HFF-Myc (cell line): ENCODE data around the gene AFF3.

Experiments used
- DNase-seq: peaks from one replicate; pipeline ENCODE4 v3.0.0-alpha.2; 2011; ENCODE audit warnings: low read depth; ENCODE audit errors: extremely low read depth
- H3K4me3 ChIP-seq: replicated peaks from 2 replicates; pipeline ENCODE4 v1.5.1; 2011; ENCODE audit warnings: low read depth, mild to moderate bottlenecking, control low read depth, low read length
- TF ChIP-seq, protein P1 (sequence below): IDR thresholded peaks from 2 replicates; pipeline ENCODE4 v1.5.1; 2012; ENCODE audit warnings: mild to moderate bottlenecking, low read depth, low read length, control low read depth; ENCODE audit errors: missing control alignments

AFF3 gene

DNA sequence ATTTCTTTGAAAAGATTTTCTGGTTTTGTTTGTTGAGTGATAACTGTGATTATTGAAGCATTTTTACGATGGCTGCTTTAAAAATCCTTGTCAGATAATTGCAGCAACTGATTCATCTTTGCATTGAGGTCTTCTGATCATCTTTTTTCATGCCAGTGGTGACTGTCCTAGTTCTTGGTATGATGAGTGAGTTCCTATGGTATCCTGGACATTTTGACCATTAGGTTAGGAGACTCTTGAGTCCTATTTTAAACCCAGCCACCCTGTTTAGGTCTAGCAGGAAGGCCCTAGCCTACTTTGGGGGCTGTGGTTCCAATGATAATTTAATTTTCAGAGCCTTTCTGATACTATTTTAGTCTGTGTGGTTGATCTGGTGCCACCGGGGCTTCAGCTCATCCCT, 579.9 kb downstream of the AFF3 start:
- TF ChIP-seq, protein P1, sequence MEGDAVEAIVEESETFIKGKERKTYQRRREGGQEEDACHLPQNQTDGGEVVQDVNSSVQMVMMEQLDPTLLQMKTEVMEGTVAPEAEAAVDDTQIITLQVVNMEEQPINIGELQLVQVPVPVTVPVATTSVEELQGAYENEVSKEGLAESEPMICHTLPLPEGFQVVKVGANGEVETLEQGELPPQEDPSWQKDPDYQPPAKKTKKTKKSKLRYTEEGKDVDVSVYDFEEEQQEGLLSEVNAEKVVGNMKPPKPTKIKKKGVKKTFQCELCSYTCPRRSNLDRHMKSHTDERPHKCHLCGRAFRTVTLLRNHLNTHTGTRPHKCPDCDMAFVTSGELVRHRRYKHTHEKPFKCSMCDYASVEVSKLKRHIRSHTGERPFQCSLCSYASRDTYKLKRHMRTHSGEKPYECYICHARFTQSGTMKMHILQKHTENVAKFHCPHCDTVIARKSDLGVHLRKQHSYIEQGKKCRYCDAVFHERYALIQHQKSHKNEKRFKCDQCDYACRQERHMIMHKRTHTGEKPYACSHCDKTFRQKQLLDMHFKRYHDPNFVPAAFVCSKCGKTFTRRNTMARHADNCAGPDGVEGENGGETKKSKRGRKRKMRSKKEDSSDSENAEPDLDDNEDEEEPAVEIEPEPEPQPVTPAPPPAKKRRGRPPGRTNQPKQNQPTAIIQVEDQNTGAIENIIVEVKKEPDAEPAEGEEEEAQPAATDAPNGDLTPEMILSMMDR = no peak
- no peak for DNase-seq
- H3K4me3 ChIP-seq = no peak overlapping the region

DNA sequence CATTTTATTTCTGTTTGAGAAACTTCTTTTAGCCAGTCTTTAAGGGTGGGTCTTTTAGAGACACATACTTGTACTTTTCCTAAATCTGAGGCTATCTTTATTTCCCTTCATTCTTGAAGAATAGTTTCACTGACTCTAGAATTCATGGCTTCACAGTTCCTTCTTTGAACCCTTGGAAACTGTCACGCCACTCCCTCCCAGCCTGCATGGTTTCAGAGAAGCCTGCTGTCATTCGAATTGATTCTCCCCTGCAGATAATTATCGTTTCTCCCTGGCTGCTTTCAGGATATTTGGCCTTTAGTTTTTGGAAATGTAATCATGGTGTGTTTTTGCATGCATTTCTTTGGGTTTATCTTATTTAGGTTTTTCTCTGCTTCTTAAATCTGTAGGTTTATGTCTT, 580.6 kb downstream of the AFF3 start:
- no peak for DNase-seq
- no peak overlapping the region for H3K4me3 ChIP-seq
- TF ChIP-seq, protein P1 = no peak

DNA sequence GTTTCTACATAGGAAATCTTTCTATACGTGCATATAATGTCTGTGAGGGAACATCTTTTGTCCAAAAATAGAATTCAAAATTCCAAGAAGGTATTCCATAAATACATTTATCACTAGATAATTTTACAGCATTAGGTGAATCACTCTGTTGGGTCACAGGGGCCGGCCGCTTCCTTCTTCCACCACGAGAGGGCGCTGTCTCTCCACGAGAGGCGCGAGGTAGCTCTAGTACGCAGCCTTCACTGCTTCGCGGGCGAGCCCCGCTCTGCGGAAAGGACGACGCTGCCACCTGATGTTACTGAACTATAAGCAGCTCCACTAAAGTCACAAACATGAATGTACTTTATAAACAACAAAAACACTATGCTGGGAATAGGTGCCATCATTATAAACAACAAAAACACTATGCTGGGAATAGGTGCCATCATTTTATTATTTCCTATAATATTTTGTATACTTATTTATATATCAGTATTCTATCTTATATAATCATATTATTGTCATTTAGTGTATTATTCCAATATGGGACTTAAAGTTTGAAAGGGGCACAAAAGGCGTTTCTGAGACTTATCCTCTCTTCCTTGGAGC, 583.2 kb downstream of the AFF3 start:
- TF ChIP-seq, protein P1 = peak; percentile 95
- no peak overlapping the region for H3K4me3 ChIP-seq
- DNase-seq = peak; percentile 21

DNA sequence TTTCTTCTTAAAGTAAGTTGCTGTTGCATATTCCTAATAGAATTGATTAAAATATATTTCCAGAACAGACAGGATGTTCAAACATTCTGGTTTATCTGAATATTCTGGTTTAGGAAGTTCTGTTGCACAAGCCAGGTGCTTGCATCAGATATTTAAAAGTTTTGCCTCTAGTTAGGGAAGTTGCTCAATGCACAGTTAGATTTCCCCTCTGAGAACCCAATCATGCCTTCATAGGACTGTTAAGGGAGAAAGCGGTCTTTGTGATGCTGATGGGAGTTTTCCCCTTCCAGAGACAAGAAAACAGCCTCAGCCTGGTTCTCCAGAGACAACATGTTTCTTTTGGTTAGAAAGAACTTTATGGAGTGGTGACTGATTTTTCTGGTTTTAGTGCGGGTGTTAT, 587.0 kb downstream of the AFF3 start:
- no peak for DNase-seq
- no peak overlapping the region for H3K4me3 ChIP-seq
- TF ChIP-seq, protein P1 = no peak

DNA sequence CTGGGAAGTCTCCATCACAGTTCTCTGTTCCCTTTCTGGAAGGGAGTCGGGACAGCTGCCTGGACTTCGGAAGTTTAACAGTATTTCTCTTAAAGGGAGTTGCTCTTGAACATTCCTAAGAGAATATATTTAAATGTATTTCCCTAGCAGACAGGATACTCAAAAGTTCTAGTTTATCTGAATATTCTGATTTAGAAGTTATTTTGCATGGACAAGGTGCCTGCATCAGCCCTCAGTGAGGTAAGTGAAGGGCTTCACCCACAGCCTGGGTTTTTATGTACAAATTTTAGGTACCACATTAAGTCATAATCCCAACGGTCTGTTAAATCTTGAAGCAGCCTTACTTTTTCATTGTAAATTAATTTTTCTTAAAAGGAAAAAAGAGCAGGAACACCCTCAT, 587.5 kb downstream of the AFF3 start:
- H3K4me3 ChIP-seq = no peak overlapping the region
- TF ChIP-seq, protein P1 = no peak

DNA sequence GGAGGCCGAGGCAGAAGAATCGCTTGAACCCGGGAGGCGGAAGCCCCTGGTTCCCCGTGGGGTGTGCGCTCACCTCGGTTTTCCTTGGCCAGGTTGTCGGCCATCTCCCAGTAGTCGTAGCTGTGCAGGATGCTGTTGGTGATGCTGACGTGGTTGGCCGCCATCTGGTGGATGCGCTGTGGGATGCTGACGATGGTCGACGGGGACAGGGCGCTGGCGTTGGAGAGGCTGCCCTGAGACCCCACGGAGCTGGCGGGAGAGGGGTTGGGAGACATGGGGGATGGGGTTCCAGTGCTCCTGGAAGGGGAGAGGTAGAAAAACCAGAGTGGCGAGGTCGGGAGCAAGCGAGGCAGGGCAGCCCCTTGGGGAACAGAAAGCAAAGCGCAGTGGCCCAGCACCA, 588.2 kb downstream of the AFF3 start:
- no peak overlapping the region for H3K4me3 ChIP-seq

More for the DNA sequence above, 587.5 kb downstream of the AFF3 start:
- no peak for DNase-seq

More for the DNA sequence above, 588.2 kb downstream of the AFF3 start:
- no peak for DNase-seq
- TF ChIP-seq, protein P1 = no peak
